NCI-H2029 treated with DMSO at 0.1 percent for 48 hours (cell line): ENCODE results near the gene TCEANC.

Experiments
- DNase-seq: peaks from one replicate; lab custom pipeline; 2025; lab: John Stamatoyannopoulos, UW

Gene TCEANC

DNA sequence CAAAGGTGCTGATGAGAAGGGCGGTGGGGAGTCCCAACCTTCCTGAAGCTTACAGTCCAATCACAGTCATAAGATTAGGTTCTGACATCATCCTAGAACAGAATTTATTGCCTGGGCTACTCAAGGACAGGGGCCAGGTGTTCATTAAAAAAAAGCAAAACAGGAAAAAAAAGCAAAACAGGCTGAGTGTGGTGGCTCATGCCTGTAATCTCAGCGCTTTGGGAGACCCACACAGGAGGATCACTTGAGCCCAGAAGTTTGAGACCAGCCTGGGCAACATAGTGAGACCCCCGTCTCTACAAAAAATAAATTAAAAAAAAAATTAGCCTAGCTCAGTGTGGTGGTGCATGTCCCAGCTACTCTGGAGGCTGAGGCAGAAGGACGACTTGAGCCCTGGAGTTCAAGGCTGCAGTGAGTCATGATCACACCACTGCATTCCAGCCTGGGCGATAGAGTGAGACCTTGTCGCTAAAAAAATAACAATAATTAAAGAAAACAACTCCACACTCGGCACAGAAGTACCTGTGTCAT lies 39.0 kb downstream of the TCEANC start:
- DNase-seq: no peak

- no peak for DNase-seq
These were observed 39.9 kb downstream of the TCEANC start for GRCh38 chrX:13692771-13693231.

GRCh38 chrX:13693341-13693961 lies 40.5 kb downstream of the TCEANC start:
- no peak for DNase-seq

DNA sequence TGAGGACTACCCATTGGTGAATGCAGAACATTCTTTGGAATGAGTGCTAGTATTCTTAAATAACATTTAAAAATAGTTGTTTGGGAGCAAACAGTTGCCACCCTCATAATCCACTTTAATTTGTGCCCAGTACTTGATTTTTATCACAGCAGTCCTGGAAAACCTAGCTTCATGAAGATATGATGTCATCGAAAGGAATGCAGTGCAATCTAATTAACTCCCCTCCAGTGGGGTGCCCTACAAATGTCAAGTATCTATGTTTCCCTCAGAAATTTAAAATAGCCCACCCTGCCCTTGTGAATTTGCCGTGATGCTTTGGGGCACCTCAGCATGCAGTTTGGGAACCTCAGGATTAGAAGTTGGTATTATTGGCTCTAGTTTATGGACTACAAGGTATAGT lies 41.4 kb downstream of the TCEANC start:
- no peak for DNase-seq

GRCh38 chrX:13694983-13695382 lies 42.0 kb downstream of the TCEANC start:
- no peak for DNase-seq

- DNase-seq: no peak
These were observed 42.7 kb downstream of the TCEANC start for GRCh38 chrX:13695601-13696115.

DNA sequence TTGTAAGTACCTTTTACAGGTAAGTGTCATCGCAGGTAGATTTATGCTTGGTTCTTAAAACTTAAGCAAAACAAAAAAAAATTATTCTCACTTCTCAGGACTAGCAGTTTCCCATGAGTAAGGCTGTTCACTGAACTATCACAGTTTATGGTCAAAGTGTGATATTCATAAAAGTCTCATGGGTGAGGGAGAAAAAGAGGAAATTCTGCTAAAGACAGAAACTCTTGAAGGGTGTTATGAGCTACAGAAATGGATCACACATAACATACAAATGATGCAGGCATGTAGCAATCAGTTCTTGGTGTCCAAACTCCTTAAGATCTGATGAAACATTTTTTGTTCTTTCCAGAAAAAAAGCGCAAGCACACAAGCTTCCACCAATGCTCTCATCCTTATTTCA lies 44.5 kb downstream of the TCEANC start:
- no peak for DNase-seq

- DNase-seq: no peak
These were observed 45.0 kb downstream of the TCEANC start for GRCh38 chrX:13697976-13698375.

DNA sequence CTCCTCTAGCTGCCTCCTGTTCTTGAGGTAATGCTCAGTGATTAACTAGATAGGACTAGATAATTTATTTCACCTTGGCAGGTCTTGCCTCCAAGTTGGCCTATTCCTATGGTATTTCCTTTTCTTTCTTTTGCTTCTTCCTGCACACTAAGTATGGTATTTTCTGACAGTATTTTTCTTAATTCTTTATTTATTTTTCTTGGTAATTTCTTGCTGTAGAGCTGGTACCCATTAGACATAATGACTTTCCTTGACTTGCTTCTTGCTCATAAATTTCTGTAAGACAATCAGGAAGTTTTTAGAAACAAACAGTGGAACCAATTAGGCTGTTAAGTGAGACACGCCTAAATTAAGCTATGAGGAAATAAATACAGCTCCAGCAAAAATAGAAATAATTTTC lies 45.5 kb downstream of the TCEANC start:
- no peak for DNase-seq

- DNase-seq: no peak
These were observed 46.4 kb downstream of the TCEANC start for GRCh38 chrX:13699183-13699826.

DNA sequence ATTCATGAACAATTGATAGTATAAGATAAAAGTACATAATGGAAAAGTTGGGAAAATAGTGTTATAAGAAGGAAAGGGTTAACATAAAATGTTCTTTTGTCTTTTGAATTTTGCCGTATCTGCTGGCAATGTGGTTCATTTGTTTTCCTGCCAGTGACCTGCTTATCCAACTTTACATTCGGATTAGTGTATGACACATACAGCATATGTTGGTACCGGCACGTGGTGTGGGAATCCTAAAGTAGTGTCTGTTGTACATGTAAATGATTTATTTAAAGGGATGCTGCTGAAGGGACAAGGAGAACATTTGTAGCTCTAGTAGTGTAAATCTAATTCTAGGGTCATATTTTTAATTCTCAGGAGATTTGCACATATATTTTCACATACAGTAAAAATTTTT lies 47.4 kb downstream of the TCEANC start:
- DNase-seq: no peak

GRCh38 chrX:13702111-13702789 lies 49.3 kb downstream of the TCEANC start:
- no peak for DNase-seq

GRCh38 chrX:13703135-13703534 lies 50.2 kb downstream of the TCEANC start:
- DNase-seq: no peak

DNA sequence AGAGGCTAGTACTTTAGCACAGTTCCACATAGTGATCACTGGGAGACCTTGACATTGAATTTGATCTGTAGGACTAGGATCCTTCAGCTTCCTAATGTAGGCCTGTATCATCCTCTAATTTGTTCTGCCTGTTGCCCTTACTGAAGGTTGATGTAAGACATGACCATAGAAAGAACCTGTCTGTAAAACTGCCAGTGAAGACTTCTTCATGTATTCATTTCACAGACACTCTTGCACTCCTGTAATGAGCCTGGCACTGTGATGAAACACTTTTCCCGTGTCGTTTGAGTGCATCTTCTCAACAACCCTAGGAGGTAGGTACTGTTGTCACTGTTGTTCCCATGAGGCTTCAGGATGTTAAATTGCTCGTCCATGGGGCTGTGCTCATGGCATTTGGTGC lies 50.6 kb downstream of the TCEANC start:
- no peak for DNase-seq

DNA sequence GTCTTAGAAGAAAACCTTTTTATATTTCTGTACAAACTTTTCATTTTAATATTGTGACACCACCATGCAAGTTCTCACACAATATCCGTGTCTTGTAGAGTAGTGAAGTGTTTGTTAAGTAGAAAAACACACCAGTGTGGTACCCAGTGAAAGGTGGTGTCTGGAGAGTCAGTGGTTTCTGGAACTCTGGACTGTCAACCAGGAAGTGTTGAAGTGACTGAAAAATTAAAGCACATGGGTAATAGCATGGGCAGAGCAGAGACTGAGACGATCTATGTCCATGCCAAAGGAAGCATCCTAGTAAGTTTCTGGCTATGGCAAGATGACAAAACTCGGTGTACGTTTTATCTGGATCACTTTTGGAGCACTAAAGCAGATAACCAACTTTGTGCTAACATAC lies 58.2 kb downstream of the TCEANC start:
- no peak for DNase-seq
